ENCODE results near the gene RABL2A.
A peak's percentile ranks its signal among the peaks of the same experiment; 100 is the strongest.
"Not testable (repeated sequence)": the region's sequence is repeated elsewhere in the genome, so short reads cannot be mapped to it uniquely, and the experiment has no call there.

RABL2A gene

DNA sequence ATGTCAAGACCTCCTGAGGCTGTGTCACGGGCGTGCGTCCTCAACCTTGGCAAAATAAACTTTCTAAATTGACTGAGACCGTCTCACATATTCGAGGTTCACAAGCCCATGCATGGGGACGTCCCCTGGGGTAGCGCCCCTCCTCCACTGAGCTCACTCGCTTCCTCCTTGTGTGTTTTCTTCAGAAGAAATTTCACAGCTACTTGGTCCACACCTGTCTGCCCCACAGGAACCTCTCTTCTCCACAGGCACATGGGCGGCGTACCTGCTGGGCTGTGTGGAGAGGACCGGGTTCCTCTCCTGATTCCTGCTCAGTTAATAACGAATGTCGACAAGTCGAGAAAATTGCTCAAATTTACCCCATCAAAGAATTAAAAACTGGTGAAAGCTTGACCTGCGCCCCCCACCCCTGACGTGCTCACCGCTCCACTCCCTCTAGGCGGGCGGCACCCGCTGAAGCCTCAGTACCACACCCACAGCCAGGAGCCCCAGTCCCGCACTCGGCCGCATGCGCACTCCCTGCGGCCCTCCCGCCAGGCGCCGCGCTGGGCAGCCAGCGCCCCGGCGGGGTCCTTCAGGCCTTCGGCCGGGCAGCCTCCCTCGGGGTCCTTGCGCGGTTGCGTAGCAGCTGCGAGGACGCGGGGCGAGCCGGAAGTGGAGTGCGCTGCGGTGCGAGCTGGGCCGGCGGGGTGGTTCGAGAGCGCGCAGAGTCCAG lies at the start of gene RABL2A:
TSS of gene RABL2A (plus strand) at position 651 of the 715 bp plus-strand sequence. CDS start 1,341 bp downstream, outside the sequence.
- DNase-seq (ENCODE audit: low spot score), result peak; percentile 91

DNA sequence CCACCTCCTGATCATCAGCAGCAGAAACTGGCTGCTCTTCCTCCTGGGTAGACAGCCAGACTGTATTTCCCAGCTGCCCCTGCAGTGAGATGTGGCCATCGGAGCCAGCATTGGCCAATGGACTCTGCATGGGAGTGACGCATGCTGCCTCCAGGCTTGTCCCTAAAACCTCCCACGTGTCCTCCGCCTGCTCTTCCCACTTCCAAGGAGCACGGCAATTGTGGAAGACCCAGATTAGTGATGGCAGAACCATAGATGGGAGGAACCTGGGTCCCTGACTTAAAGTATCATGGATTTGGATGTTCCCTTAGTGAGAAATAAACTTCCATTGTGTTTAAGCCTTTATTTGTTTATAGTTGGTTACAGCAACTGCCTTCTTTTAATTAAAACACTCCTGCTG lies 48.6 kb upstream of the RABL2A start:
- DNase-seq (ENCODE audit: low spot score), result not testable (repeated sequence)

DNA sequence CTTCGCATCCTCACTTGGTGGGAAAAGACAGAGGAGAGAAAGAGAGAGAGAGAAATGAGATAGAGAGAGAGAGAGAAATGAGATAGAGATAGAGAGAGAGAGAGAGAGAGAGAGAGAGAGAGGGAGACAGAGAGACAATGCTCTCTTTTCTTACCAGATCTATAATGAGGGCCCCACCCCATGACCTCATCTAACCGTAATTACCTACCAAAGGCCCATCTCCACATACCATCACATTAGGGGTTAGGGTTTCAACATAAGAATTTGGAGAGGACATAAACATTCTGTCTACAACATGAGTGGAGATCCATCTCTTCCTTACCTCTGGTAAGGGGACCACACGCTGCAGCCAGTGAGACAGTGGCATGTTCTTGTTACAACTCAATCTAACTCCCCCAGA lies 44.6 kb upstream of the RABL2A start:
- DNase-seq (ENCODE audit: low spot score), result not testable (repeated sequence)

DNA sequence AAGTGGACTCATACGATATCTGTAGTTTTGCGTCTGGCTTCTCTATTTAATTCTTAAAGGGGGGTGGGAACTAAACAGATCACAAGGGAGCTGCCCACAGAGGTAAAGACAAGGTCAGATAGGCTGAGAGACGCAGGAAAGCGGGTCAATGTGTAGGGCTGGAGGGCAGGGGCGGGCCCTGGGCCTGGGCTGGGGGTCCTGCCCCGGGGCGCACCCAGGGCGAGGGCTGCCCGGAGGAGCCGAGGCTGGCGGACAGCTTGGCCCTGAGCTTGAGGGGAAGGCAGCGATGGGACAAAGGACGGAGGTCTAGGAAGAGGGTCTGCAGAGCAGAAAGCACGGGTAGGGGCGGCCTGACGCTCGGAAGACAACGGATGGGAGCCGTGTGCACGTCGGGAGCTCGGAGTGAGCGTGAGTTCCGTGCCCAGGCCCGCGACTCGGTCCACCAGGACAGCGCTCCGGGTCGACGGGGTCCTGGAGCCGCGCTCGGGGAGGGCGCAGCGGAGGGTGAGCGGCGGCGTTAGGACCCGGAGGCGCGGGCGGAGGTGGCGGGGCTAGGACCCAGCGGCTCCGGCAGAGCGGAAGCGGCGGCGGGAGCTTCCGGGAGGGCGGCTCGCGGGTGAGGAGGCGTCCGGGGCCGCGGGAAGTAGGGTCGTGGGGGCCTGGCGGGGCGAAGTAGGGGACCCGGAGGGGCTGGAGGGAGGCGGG lies 43.4 kb upstream of the RABL2A start:
- DNase-seq (ENCODE audit: low spot score), result peak; percentile 74

DNA sequence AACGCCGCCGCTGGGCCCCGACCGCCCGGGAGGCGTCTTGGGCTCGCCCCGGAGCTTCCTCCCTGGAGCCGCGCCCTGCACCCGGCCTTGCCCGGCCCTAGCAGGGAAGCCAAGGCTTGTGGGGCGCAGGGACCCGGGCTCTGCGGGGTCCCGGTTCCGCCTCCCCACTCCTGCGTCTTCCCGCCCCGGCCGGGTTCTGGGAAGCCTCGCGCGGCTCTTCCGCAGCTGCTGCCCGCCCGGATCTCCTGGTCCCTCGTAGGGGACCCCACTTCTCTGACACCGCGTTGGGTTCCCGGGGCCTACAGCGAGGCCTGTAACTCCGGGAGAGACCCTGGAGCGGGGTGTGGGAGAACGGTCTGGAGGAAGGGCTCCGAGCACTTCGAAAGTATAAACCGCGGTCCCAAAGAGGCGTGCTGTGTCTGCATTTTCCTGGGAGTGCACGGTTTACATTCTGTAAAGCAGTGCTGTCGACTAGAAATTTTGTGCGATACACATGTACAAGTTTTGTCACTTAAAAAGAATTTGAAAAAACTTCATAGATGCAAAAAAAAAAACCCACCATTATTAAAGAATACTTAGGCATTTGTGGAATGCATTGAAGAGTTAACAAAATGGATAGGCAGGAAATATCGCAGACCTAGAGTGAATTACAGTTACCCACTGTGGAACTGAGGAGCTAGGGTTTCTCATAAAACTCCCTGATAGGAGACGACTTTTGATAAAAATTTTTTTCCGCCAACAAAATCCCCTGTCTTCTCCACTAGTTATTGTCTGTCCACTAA lies 42.6 kb upstream of the RABL2A start:
- DNase-seq (ENCODE audit: low spot score), result not testable (repeated sequence)

DNA sequence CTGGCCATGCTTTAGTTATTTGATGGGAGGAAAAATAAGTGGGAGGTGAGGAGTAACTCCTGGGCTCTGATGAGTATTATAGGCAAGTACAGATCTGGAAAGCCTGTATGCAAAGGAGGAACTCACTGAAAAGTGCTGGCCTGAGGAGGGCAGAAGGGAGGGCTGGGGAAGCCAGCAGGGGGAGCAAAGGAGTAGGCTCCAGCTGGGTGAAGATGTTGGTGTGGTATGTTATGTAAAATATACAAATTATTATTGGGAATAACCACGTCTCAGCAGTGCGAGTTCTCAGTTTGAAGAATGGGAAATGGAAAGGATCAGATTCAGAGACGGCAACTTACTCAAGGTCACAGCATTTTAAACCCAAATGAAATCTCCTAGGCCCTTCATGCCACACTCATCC lies 39.9 kb upstream of the RABL2A start:
- DNase-seq (ENCODE audit: low spot score), result peak; percentile 15

DNA sequence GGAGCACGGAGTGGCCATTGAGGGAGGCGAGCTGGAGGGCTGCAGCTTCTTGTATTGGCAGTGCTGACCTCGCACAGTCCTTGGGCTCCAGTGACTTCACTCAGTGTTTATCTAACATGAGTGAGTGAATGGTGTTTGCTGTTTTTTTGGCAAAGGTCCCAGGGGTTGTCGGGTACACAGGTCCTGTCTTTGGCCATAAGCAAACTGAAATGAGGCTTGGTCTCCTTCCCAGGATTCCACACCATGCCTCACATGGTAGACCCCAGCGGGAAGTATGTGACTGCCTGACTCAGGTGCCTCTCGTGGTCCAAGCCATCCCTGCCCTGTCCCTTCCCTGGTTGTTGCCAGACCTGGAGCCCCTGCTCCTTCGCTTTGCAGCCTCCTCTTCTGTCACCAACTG lies 37.5 kb upstream of the RABL2A start:
- not testable (repeated sequence) for DNase-seq (ENCODE audit: low spot score)

DNA sequence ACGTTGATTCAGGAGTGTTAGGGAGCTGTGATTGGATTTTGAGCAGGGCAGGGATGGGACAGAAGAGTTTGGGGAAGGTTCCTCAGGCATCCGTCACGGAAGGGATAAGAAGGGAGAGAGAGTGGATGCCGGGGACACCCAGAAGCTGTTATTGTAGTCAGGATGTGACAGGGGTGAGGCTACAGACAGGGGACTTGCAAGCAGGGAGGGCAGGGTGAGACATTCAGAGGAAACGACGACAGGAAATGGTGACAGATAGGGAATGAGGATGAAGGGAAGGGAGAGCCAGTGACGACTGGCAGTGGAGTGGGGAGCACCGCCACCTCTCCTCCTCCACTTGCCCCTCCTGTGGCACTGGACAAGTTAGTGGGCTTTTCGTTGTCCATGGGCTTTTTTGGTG lies 35.1 kb upstream of the RABL2A start:
- DNase-seq (ENCODE audit: low spot score), result not testable (repeated sequence)

DNA sequence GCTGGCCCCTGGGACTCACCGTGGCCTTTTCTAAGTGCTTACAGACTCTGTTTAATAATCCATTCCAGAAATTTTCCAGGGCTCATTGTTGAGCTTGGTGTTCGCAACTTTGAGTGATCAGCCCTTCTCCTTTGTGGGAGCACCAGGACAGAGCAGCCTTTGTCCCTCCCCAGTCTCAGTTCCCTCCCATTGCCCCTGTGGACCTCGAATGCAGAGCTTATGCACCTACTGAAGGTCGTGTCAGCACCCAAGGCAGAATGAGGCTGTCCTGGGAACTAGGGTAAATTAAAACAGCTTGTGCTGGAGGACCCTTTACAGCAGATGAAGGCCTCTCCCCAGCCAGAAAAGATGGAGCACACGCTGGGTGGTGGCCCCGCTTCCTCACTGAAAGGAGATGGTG lies 33.8 kb upstream of the RABL2A start:
- not testable (repeated sequence) for DNase-seq (ENCODE audit: low spot score)

DNA sequence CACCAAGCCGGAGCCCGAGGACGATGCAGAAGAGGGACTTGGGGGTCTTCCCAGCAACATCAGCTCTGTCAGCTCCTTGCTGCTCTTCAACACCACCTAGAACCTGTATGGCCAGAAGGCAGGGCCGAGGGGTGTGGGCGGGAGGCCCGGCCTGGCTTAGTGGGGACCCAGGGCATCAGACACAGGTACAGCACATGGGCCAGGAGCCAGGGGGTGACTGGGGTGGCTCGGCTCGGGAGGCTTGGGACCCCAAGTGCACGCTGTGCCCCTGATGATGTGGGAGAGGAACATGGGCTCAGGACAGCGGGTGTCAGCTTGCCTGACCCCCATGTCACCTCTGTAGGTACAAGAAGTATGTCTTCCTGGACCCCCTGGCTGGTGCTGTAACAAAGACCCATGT lies 31.3 kb upstream of the RABL2A start:
- not testable (repeated sequence) for DNase-seq (ENCODE audit: low spot score)

DNA sequence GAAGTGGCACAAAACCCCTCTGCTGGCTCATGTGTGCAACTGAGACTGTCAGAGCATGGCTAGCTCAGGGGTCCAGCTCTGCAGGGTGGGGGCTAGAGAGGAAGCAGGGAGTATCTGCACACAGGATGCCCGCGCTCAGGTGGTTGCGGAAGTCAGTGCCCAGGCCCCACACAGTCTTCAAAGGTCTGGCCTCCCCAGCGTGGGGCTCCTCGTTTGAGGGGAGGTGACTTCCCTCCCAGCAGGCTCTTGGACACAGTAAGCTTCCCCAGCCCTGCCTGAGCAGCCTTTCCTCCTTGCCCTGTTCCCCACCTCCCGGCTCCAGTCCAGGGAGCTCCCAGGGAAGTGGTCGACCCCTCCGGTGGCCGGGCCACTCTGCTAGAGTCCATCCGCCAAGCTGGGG lies 29.9 kb upstream of the RABL2A start:
- DNase-seq (ENCODE audit: low spot score), result not testable (repeated sequence)

DNA sequence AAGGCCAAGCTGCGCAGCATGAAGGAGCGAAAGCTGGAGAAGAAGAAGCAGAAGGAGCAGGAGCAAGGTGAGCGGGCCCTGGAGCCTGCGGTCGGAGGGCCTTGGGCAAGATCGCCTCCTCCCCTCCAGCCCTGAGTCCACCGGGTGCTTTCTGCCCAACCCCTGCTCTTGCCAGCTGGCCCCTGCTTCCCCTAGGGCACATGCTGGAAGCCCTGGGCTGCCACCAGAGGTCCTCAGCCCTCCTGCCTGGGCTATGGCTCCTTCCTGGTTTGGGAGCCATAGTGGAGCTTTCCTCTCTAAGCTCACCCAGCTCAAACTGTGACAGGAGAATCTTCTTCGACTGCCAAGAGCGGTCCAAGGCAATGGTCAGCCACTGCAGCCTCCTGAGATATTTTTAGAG lies 29.5 kb upstream of the RABL2A start:
- not testable (repeated sequence) for DNase-seq (ENCODE audit: low spot score)

DNA sequence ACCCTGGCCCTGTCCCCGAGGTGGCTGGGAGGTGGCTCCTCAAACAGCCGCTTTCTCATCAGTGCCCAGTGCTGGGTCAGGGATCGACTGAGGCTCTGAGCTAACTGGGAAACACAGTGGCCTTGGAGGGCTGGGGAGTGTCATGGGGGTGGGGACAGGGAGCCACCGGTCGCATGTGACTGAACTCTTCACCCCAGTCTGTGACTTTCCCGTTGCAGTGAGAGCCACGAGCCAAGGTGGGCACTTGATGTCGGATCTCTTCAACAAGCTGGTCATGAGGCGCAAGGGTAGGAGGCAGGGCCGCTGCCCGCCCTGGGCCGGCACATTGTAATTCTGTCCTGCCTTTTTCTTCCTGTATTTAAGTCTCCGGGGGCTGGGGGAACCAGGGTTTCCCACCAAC lies 28.9 kb upstream of the RABL2A start:
- not testable (repeated sequence) for DNase-seq (ENCODE audit: low spot score)

DNA sequence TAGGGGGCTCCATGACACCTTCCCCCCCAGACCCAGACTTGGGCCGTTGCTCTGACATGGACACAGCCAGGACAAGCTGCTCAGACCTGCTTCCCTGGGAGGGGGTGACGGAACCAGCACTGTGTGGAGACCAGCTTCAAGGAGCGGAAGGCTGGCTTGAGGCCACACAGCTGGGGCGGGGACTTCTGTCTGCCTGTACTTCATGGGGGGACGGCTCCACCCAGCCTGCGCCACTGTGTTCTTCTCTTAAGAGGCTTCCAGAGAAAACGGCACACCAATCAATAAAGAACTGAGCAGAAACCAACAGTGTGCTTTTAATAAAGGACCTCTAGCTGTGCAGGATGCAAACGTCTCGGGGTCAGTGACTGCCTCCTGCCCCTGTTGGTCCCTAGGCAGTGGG lies 28.3 kb upstream of the RABL2A start:
- not testable (repeated sequence) for DNase-seq (ENCODE audit: low spot score)

DNA sequence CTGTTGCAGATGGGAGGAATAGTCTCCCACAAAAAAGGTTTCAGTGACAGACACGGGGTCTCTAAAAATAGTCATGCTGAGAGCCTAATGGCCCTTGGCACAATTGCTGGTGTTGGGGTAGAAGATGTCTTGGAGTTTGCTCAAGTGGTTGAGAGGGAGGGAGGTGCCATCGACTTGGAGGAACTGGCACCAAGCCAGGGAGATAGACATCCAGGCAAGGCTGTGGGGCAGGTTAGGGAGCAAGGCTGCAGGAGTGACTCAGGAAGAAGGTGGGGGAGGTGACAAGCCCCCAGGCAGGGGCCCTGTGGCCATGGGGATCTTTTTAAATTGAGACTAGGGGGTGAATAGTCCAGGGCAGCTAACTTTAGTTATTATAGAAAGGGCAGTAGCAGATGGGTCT lies 27.9 kb upstream of the RABL2A start:
- not testable (repeated sequence) for DNase-seq (ENCODE audit: low spot score)

DNA sequence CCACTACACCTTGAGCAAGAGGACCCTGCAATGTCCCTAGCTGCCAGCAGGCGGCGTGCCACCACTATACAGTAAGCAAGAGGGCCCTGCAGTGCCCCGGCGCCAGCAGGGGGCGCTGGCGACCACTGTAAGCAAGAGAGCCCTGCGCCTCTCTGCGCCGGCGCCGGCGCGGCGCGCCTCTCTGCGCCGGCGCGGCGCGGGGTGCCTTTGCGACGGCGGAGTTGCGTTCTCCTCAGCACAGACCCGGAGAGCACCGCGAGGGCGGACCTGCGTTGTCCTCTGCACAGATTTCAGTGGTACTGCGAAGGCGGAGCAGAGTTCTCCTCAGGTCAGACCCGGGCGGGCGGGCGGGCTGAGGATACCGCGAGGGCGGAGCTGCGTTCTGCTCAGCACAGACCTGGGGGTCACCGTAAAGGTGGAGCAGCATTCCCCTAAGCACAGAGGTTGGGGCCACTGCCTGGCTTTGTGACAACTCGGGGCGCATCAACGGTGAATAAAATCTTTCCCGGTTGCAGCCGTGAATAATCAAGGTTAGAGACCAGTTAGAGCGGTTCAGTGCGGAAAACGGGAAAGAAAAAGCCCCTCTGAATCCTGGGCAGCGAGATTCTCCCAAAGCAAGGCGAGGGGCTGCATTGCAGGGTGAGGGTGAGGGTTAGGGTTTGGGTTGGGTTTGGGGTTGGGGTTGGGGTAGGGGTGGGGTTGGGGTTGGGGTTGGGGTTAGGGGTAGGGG lies 24.9 kb upstream of the RABL2A start:
- DNase-seq (ENCODE audit: low spot score), result not testable (repeated sequence)

DNA sequence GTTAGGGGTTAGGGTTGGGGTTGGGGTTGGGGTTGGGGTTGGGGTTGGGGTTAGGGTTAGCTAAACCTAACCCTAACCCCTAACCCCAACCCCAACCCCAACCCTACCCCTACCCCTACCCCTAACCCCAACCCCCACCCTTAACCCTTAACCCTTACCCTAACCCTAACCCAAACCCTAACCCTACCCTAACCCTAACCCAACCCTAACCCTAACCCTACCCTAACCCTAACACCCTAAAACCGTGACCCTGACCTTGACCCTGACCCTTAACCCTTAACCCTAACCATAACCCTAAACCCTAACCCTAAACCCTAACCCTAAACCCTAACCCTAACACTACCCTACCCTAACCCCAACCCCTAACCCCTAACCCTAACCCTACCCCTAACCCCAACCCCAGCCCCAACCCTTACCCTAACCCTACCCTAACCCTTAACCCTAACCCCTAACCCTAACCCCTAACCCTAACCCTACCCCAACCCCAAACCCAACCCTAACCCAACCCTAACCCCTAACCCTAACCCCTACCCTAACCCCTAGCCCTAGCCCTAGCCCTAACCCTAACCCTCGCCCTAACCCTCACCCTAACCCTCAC lies 24.1 kb upstream of the RABL2A start:
- no peak for DNase-seq (ENCODE audit: low spot score)

DNA sequence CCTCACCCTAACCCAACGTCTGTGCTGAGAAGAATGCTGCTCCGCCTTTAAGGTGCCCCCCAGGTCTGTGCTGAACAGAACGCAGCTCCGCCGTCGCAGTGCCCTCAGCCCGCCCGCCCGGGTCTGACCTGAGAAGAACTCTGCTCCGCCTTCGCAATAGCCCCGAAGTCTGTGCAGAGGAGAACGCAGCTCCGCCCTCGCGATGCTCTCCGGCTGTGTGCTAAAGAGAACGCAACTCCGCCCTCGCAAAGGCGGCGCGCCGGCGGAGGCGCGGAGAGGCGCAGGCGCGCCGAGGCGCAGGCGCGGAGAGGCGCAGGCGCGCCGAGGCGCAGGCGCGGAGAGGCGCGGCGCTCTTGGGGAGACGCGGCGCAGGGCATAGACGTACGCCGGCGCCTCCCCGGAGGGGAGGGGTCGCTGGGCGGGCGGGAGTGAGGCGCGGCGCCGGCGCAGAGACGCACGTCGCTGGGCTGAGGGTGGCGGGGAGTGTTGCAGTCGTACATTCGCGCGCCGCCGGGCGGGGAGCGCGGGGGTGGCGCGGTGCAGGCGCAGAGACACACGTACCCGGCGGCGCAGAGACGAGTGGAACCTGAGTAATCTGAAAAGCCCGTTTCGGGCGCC lies 23.5 kb upstream of the RABL2A start:
- peak; percentile 58 for DNase-seq (ENCODE audit: low spot score)

DNA sequence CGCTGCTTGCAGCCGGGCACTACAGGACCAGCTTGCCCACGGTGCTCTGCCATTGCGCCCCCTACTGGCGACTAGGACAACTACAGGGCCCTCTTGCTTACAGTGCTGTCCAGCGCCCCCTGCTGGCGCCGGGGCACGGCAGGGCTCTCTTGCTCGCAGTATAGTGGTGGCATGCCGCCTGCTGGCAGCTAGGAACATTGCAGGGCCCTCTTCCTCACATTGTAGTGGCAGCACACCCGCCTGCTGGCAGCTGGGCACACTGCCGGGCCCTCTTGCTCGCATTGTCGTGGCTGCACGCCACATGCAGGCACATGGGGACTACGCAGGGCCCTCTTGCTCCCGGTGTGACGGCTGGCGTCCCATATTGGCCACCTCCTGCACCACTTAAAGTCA lies 23.0 kb upstream of the RABL2A start:
- peak; percentile 47 for DNase-seq (ENCODE audit: low spot score)

DNA sequence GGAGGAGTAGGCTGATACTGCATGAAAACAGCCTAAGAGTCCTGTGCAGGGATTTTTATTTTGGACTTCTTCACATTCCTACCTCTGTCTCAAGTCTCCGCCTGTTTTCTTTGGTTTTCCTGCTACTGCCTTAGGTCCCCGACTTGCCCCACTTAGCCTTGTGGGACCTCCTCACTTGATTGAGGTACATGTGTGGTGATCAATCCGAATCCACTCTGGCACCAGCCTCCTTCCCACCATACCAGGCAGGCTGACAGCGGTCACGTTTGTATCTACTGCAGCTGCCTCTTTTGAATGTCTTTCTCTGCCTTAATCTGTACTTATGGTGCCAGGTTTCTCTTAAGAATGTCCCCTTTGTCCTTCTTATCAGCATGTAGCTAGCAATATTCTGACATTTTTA lies 22.4 kb upstream of the RABL2A start:
- not testable (repeated sequence) for DNase-seq (ENCODE audit: low spot score)

DNA sequence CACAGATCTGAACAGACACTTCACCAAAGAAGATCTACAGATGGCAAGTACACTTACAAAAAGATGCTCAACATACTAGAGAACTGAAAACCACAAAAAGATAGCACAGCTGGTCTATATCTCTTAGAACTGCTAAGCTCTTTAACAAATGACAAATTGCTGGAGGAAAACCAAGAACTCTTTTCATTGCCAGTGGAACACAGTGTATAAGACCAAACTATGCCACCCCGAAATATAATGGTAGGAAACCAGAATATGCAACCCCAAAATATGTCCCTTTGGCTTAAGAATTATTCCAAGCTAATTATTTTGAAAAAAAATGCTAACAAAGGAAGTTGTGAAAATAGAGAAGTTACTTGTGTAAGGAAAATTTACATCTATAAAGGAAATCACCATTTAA lies 21.0 kb upstream of the RABL2A start:
- DNase-seq (ENCODE audit: low spot score), result not testable (repeated sequence)

All from iPS-NIHi11 (cell line).